Epithelial cell of proximal tubule (primary cell): Measurements from ENCODE around the gene BAZ2B. TPM values are rescaled to one million over a fixed set of nuclear protein-coding genes. Genes with fewer than 3 reads are reported as not detected.

Experiments
- DNase-seq: peaks from one replicate; pipeline ENCODE4 v3.0.0-alpha.2; 2011; ENCODE audit warnings: low read depth
- H3K4me3 ChIP-seq: 2 replicates; pipeline ENCODE4 v1.5.1; 2011; ENCODE audit warnings: low read depth, mild to moderate bottlenecking, low read length
- total RNA-seq: library from RNA; depleted of rRNA; stranded (reverse); fragments of >200 nt; gene quantifications from 2 replicates; pipeline ENCODE4 v1.2.3, GENCODE V29; 2015
- TF ChIP-seq, protein P1 (sequence below): conservative IDR thresholded peaks from 2 replicates; pipeline ENCODE4 v1.5.1; 2012; ENCODE audit warnings: low read depth, mild to moderate bottlenecking, low read length

BAZ2B gene
- total RNA-seq, 1 donor from 2014 or later: 34.1 TPM

DNA sequence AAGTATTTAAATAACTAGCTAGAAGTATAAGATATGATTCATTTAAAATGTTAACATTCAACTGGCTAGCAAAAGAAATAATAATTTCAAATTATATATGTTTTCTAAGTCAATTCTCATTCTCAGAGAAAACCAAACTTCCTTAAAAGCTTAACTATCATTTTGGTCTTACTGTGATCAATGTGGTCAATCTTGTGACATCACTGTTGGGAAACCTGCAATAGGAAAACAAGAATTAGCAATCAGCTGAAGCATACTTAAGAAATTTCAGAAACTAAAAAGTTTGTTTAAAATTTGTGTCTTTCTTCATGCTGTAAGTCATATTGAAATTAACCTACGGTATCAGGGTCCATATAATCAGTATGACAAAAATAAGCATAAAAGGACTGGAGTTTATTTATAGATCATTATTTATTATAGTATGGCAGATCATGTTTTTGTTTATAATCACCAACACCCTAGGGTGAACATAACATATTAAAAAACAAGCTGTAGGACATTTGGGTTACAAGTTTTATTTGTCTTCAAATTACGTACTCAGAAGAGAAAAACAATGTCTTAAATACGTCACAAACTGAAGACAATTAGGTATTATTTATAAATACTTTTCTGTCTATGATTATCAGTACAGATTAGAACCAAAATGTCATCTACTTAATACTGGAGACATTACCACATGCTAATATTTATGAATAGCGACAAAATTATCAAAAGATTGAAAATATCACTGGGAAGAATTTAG, 60.5 kb downstream of the BAZ2B start:
- TF ChIP-seq, protein P1, sequence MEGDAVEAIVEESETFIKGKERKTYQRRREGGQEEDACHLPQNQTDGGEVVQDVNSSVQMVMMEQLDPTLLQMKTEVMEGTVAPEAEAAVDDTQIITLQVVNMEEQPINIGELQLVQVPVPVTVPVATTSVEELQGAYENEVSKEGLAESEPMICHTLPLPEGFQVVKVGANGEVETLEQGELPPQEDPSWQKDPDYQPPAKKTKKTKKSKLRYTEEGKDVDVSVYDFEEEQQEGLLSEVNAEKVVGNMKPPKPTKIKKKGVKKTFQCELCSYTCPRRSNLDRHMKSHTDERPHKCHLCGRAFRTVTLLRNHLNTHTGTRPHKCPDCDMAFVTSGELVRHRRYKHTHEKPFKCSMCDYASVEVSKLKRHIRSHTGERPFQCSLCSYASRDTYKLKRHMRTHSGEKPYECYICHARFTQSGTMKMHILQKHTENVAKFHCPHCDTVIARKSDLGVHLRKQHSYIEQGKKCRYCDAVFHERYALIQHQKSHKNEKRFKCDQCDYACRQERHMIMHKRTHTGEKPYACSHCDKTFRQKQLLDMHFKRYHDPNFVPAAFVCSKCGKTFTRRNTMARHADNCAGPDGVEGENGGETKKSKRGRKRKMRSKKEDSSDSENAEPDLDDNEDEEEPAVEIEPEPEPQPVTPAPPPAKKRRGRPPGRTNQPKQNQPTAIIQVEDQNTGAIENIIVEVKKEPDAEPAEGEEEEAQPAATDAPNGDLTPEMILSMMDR: no peak
- DNase-seq: no peak

DNA sequence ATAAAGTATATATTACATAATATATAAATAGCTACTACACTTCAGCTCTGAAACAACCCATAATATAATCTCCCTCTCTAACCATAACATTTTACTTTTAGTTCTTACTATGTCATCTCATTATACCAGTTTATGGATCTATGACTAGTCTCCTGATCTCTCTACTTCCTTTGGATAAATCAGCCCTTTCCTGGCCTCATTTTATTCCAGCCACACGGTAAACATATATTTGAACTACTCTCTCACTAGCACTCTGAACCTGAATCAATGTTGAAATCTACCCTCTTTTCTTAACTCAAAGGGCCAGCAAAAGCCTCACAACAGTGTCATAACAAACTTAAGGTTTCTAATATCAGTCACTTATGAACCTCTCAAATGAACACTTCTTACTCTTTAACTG, 62.6 kb downstream of the BAZ2B start:
- no peak overlapping the region for H3K4me3 ChIP-seq
- no peak for DNase-seq
- TF ChIP-seq, protein P1: no peak

More for the DNA sequence above, 60.5 kb downstream of the BAZ2B start:
- no peak overlapping the region for H3K4me3 ChIP-seq

- TF ChIP-seq, protein P1: no peak
- no peak overlapping the region for H3K4me3 ChIP-seq
- no peak for DNase-seq
Measured at GRCh38 chr2:159551806-159552205, 64.5 kb downstream of the BAZ2B start.

- DNase-seq: no peak
- H3K4me3 ChIP-seq: no peak overlapping the region
- TF ChIP-seq, protein P1: no peak
Measured at GRCh38 chr2:159550231-159550630, 66.1 kb downstream of the BAZ2B start.

GRCh38 chr2:159549234-159549633, 67.1 kb downstream of the BAZ2B start:
- H3K4me3 ChIP-seq: no peak overlapping the region
- TF ChIP-seq, protein P1: no peak
- no peak for DNase-seq

DNA sequence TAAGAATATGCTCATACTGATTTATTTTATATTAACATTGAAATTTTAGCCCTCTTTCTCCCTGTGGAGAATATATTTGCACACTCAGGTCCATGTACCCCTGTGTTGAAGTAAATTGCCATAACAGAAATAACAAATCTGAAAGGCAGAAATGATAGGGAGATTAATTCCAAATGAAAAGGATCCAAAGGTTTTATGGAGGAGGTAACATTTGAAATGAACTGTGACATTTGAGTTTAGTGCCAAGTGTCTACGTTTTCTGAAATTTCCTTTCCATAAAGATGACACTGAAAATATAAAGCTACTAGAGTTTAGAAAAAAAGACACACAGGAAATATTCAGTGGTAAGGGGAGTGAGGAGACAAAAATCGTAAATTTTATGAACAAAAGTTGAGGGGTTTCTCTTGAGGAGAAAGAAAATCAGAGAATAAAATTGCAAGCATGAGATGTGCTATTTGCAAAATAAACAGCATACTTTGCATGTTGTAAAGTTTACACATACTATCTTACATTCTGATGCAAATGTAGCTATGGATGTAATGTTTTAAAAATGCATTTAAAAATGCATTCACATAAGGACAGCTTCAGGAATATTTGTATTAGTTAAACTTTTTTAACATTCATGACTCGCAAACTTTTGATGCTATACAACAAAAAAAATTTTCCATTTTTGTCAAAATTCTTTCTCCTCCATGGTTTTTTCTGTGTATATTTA, 69.5 kb downstream of the BAZ2B start:
- TF ChIP-seq, protein P1: no peak
- no peak overlapping the region for H3K4me3 ChIP-seq
- no peak for DNase-seq

GRCh38 chr2:159546039-159546438, 70.3 kb downstream of the BAZ2B start:
- H3K4me3 ChIP-seq: no peak overlapping the region
- DNase-seq: no peak

More at GRCh38 chr2:159546039-159546438, 70.3 kb downstream of the BAZ2B start:
- TF ChIP-seq, protein P1: no peak
